Measurements from ENCODE around the gene RTF2.
"Not testable (repeated sequence)": the region's sequence is repeated elsewhere in the genome, so short reads cannot be mapped to it uniquely, and the experiment has no call there.

Gene RTF2

DNA sequence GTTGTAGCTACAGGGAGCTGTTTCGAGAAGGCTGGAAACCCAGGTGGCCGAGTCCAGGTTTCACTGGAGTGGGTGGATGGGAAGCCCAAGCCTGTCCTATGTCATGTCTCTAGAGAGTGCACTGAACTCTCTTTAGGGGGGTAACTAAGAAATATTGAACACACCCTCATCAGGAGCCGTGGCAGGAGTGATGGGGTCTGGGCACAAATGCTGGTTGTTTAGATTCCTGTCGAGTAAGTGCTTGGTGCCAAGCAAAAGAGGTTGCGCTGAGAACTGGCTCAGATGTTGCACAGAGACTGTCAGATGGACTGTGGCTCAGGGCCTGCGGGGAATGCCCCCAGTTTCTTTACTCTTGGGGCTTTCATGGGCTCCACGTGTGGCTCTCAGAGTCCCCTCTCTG is 48.8 kb downstream of the RTF2 start:
- in situ Hi-C loops (cut with HindIII; ENCODE audit: low pct_ligation_motif_present, low sequenced_read_pairs) = no loop called here
- Histone ChIP-seq H3K36me3 (replicated peaks) (peaks cover 43% of the 10 kb centered on the region), H3K4me3 (ENCODE audit: low read depth, low read length) (no peak overlapping the region), H3K27me3 (replicated peaks) (no peaks in the 10 kb centered on the region), H3K27ac (no peak overlapping the region)
- TF ChIP-seq, protein P1, sequence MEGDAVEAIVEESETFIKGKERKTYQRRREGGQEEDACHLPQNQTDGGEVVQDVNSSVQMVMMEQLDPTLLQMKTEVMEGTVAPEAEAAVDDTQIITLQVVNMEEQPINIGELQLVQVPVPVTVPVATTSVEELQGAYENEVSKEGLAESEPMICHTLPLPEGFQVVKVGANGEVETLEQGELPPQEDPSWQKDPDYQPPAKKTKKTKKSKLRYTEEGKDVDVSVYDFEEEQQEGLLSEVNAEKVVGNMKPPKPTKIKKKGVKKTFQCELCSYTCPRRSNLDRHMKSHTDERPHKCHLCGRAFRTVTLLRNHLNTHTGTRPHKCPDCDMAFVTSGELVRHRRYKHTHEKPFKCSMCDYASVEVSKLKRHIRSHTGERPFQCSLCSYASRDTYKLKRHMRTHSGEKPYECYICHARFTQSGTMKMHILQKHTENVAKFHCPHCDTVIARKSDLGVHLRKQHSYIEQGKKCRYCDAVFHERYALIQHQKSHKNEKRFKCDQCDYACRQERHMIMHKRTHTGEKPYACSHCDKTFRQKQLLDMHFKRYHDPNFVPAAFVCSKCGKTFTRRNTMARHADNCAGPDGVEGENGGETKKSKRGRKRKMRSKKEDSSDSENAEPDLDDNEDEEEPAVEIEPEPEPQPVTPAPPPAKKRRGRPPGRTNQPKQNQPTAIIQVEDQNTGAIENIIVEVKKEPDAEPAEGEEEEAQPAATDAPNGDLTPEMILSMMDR (IDR thresholded peaks at IDR 0.05; ENCODE audit: low read depth, low read length, missing control alignments) = no peak
- no peak for DNase-seq

DNA sequence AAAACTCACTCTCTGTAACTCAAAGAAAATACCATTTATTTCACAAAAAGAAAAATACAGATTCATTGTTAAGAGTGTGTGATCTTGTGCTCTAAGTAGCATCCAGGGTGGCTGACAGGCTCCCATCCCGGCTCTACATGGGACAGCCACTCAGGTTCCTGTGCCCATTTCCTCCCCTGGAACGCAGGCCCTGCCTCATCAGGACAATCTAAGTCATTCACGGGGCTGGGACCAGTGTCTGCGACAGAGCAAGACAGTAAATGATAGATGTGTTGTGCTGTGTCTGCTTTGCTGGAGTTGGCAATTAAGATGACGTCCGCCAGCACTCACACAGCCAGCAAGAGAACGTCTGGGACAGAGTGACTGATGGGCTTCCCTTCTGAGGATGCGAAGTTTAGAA is 49.2 kb downstream of the RTF2 start:
- TF ChIP-seq, protein P1 (IDR thresholded peaks at IDR 0.05; ENCODE audit: low read depth, low read length, missing control alignments) = no peak
- H3K4me3 ChIP-seq (ENCODE audit: low read depth, low read length) = no peak overlapping the region
- no peak for DNase-seq
- H3K36me3 ChIP-seq (replicated peaks) = peaks cover 43% of the 10 kb centered on the region
- H3K27me3 ChIP-seq (replicated peaks) = no peaks in the 10 kb centered on the region
- in situ Hi-C loops (cut with HindIII; ENCODE audit: low pct_ligation_motif_present, low sequenced_read_pairs) = no loop called here
- no peak overlapping the region for H3K27ac ChIP-seq

DNA sequence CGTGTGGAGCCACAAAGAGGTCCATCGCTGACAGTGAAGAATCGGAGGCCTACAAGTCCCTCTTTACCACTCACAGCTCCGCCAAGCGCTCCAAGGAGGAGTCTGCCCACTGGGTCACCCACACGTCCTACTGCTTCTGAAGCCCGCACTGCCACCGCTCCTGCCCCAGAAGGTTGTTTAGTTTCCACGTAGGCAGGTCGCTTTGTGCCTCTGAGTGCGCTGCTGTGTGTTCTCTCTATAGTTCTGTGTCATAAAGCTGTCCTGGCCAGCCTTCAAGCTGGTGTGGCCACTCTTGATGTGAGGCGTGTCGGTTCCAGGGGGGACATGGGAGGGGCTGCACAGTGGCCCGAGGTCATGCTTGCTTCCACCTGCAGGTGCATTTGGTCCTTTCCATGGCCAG is 49.7 kb downstream of the RTF2 start:
- Histone ChIP-seq H3K27me3 (replicated peaks) (no peaks in the 10 kb centered on the region), H3K27ac (no peak overlapping the region), H3K36me3 (replicated peaks) (peaks cover 41% of the 10 kb centered on the region), H3K4me3 (ENCODE audit: low read depth, low read length) (no peak overlapping the region)
- in situ Hi-C loops (cut with HindIII; ENCODE audit: low pct_ligation_motif_present, low sequenced_read_pairs) = no loop called here
- DNase-seq = no peak
- TF ChIP-seq, protein P1 (IDR thresholded peaks at IDR 0.05; ENCODE audit: low read depth, low read length, missing control alignments) = no peak

DNA sequence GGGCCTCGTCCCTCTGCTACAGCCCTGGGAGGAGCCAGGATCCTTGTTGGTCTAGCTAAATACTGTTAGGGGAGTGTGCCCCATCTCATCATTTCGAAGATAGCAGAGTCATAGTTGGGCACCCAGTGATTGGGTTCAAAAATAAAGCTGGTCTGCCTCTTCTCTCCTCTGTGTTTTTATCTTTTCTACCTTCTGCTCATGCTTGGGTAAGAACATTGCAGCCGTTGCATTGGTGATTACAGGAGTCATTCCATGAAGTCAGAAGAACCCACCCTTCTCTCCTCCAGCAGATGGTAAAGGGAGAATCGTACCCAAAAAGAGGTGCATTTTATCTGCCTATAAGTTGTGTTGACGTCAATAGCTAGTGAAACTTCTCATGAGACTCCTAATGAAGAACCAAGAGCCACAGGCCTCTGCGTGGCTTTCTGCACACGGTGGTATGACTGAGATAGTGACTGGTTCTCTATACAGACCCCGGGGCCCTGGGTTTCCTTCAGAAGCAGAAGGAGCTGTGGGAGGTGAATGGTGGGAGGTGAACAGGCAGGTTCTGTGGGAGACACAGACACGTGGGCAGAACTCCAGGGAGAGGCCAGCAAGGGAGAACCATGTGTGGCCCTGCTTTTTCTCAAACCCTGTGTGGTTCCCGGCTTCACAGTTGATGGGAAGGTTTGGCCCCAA is 50.4 kb downstream of the RTF2 start:
- in situ Hi-C loops (cut with HindIII; ENCODE audit: low pct_ligation_motif_present, low sequenced_read_pairs) = no loop called here
- no peaks in the 10 kb centered on the region for H3K27me3 ChIP-seq (replicated peaks)
- no peak overlapping the region for H3K27ac ChIP-seq
- TF ChIP-seq, protein P1 (IDR thresholded peaks at IDR 0.05; ENCODE audit: low read depth, low read length, missing control alignments) = no peak
- no peak for DNase-seq
- peaks cover 34% of the 10 kb centered on the region for H3K36me3 ChIP-seq (replicated peaks)
- no peak overlapping the region for H3K4me3 ChIP-seq (ENCODE audit: low read depth, low read length)

DNA sequence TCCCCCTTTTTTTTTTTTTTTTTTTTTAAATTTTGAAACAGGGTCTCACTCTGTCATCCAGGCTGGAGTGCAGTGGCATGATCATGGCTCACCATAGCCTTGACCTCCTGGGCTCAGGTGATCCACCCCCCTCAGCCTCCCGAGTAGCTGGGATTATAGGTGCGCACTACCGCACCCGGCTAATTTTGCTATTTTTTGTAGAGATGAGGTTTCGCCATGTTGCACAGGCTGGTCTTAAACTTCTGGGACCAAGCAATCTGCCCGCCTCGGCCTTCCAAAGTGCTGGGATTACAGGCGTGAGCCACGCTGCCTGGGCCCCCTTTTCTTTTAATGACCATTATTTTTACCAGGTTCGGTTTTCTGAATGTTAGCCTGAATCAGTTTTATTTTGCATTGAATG is 51.1 kb downstream of the RTF2 start:
- Histone ChIP-seq H3K4me3 (ENCODE audit: low read depth, low read length) (no peak overlapping the region), H3K27ac (no peak overlapping the region), H3K36me3 (replicated peaks) (peaks cover 32% of the 10 kb centered on the region), H3K27me3 (replicated peaks) (no peaks in the 10 kb centered on the region)
- in situ Hi-C loops (cut with HindIII; ENCODE audit: low pct_ligation_motif_present, low sequenced_read_pairs) = no loop called here
- DNase-seq = no peak
- TF ChIP-seq, protein P1 (IDR thresholded peaks at IDR 0.05; ENCODE audit: low read depth, low read length, missing control alignments) = no peak

DNA sequence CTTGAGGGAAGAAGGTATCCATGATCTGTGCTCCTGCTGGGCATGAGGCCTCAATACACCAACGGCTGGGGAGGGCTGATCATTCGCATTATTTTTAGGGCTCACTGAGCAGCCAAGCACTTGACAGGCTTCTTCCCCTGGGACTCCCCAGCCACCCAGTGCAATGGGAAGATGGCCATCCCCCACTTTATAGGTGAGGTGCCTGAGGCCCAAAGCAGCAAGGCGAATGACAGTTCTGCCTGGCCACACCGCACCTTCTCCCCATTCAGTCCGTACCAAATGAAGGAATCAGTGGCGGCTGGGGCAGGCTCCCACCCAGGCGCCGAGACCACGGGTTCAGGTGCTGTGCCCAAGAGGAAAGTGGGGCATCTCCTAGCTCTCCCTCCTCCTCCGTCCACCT is 51.8 kb downstream of the RTF2 start:
- H3K36me3 ChIP-seq (replicated peaks) = peaks cover 32% of the 10 kb centered on the region
- no peak for DNase-seq
- H3K4me3 ChIP-seq (ENCODE audit: low read depth, low read length) = no peak overlapping the region
- H3K27me3 ChIP-seq (replicated peaks) = no peaks in the 10 kb centered on the region
- no peak overlapping the region for H3K27ac ChIP-seq
- in situ Hi-C loops (cut with HindIII; ENCODE audit: low pct_ligation_motif_present, low sequenced_read_pairs) = no loop called here
- TF ChIP-seq, protein P1 (IDR thresholded peaks at IDR 0.05; ENCODE audit: low read depth, low read length, missing control alignments) = no peak

DNA sequence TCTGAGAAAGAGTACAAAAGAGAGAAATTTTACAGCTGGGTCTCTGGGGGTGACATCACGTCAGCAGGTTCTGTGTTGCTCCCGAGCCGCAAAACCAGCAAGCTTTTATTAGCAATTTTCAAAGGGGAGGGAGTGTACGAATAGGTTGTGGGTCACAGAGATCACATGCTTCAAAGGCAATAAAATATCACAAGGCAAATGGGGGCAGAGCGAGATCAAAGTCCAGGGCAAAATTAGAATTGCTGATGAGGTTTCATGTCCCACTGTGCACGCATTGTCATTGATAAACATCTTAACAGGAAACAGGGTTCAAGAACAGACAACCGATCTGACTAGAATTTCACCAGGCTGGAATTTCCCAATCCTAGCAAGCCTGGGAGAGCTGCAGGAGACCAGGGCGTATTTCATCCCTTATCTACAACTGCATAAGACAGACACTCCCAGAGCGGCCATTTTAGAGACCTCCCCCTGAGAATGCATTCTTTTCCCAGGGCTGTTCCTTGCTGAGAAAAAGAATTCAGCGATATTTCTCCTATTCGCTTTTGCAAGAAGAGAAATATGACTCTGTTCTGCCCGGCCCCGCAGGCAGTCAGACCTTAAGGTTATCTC is 52.4 kb downstream of the RTF2 start:
- H3K27me3 ChIP-seq (replicated peaks); in situ Hi-C loops (cut with HindIII; ENCODE audit: low pct_ligation_motif_present, low sequenced_read_pairs); DNase-seq; H3K27ac ChIP-seq; H3K4me3 ChIP-seq (ENCODE audit: low read depth, low read length): not testable (repeated sequence)
- peaks cover 32% of the 10 kb centered on the region for H3K36me3 ChIP-seq (replicated peaks)

All from brain microvascular endothelial cell (primary cell).